NCI-H526 (cell line): ENCODE results near the gene TSSK6.

Experiments
- DNase-seq, 2 experiments: peaks; one replicate each; lab custom pipeline; 2025; lab: John Stamatoyannopoulos, UW

Gene TSSK6

GRCh38 chr19:19514881-19515641, at the start of gene TSSK6:
Gene TSSK6 (minus strand): TSS chr19:19515548. CDS start chr19:19515427, 121 bp downstream.
- no peak for DNase-seq

- DNase-seq, result no peak
These were observed 48.0 kb upstream of the TSSK6 start for GRCh38 chr19:19563348-19563848.

GRCh38 chr19:19562665-19563347, 47.5 kb upstream of the TSSK6 start:
- DNase-seq, result no peak

GRCh38 chr19:19561946-19562664, 46.8 kb upstream of the TSSK6 start:
- DNase-seq, result no peak

GRCh38 chr19:19559931-19560330, 44.6 kb upstream of the TSSK6 start:
- no peak for DNase-seq

GRCh38 chr19:19558636-19559035, 43.3 kb upstream of the TSSK6 start:
- no peak for DNase-seq

- no peak for DNase-seq
These were observed 42.7 kb upstream of the TSSK6 start for GRCh38 chr19:19558055-19558454.

GRCh38 chr19:19554074-19555023, 39.0 kb upstream of the TSSK6 start:
- DNase-seq, result peak in 1 of 2 experiments; percentile 46

GRCh38 chr19:19553670-19554069, 38.3 kb upstream of the TSSK6 start:
- DNase-seq, result no peak

GRCh38 chr19:19552798-19553197, 37.5 kb upstream of the TSSK6 start:
- DNase-seq, result peak in 1 of 2 experiments; percentile 31

- no peak for DNase-seq
These were observed 36.5 kb upstream of the TSSK6 start for GRCh38 chr19:19551853-19552192.

- no peak for DNase-seq
These were observed 35.9 kb upstream of the TSSK6 start for GRCh38 chr19:19550972-19551852.

- DNase-seq, result no peak
These were observed 35.2 kb upstream of the TSSK6 start for GRCh38 chr19:19550485-19550929.

- DNase-seq, result no peak
These were observed 34.6 kb upstream of the TSSK6 start for GRCh38 chr19:19549804-19550464.

GRCh38 chr19:19548915-19549759, 33.8 kb upstream of the TSSK6 start:
- no peak for DNase-seq

GRCh38 chr19:19547674-19548336, 32.5 kb upstream of the TSSK6 start:
- no peak for DNase-seq

GRCh38 chr19:19546751-19547162, 31.4 kb upstream of the TSSK6 start:
- DNase-seq, result no peak

- no peak for DNase-seq
These were observed 30.4 kb upstream of the TSSK6 start for GRCh38 chr19:19545707-19546106.
